Measurements from ENCODE around the gene SLIRP.
"Not testable (repeated sequence)": the region's sequence is repeated elsewhere in the genome, so short reads cannot be mapped to it uniquely, and the experiment has no call there.

SLIRP gene

DNA sequence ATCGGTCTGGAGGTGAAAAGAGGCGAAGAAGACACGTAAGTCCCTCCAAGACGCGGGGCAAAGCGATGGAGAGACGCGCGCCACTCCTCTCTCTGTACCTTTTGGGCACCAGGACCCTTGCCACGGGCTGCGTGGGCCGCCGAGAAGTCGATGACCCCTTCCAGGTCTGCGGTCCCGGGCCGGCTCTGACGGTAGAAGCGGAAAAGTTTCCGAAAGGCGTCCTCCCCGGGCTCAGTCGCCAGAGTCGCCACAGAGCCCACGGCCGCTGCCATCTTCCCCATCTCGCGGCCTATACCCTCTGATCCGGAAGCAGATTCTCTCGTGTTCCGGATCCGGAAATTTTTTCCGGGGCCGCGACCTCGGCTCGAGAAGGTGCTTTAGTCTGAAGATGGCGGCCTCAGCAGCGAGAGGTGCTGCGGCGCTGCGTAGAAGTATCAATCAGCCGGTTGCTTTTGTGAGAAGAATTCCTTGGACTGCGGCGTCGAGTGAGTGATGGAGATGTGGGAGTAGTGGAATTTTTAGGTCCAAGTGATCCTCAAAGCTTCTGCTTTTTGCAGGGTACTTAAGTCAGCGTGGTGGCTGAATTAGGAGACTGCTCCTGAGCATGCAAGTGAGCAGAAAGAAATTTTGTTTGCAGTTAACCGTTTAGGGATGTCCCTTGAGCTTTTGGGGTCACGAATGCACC is at the start of gene SLIRP, which contains the start of gene ALKBH1:
SLIRP (plus strand) TSS at position 380 of the 685 bp plus-strand sequence; CDS start at position 389, 9 bp downstream.
ALKBH1 (minus strand) TSS at position 300 of the 685 bp plus-strand sequence; CDS start at position 281, 19 bp downstream.
- peak; percentile 25 for DNase-seq

DNA sequence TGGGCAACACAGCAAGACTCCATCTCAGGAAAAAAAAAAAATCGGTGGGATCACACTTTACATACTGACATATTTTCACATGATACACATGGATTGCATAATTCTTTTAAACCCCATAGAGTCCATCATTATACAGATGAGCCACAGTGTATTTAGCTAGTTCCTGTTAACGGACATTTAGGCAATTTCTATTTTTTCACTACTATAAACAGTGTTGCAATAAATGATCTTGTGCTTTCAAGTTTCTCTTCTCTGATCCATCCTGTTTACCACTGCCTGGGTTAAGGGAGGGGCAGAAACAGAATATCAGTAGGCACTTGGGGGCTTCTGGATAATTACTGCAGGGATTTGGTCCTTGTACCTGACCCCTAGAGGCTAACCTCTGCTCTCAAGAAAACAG is 48.1 kb upstream of the SLIRP start:
- DNase-seq, result no peak

DNA sequence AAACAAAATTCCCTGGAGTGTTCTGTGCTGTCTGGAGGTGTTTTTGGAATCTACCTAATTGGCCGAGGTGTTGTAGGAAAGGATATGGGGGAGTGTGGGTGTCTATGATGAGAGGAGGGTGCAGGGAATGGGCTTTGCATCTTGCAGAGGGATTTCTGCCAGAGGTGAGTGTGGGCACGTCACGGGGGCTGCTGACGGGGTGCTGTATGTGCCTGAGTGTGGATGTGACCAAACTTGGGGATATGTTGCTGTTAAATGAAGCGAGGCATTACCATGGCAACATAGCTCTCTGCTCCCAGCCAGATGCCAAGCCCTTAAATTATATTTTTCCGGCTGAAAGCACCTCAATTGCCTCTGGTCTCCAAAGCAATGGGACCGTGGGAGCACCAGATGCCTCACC is 47.1 kb upstream of the SLIRP start:
- peak; percentile 59 for DNase-seq

DNA sequence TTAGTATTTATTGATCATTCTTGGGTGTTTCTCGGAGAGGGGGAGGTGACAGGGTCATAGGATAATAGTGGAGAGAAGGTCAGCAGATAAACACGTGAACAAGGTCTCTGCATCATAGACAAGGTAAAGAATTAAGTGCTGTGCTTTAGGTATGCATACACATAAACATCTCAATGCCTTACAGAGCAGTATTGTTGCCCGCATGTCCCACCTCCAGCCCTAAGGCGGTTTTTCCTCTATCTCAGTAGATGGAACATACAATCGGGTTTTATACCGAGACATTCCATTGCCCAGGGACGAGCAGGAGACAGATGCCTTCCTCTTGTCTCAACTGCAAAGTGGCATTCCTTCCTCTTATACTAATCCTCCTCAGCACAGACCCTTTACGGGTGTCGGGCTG is 46.3 kb upstream of the SLIRP start:
- not testable (repeated sequence) for DNase-seq

DNA sequence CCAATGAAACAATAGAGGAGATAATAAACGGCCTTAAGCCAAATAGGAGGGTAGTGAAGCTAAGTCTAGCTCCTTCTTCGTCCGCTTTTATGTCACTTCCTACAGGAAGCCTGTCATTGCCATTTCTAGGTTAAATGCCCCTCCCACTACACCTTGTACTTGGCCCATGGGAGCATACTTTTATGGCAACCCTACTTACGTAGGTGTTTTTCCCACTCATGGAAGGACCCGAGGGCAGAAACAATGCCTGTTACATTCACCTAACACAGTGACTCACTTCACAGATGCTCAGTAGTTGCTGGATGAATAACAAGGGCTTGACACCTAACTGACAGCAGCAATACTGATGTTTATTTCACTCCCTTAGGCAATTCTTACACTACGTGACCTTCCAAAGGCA is 44.6 kb upstream of the SLIRP start:
- DNase-seq, result no peak

DNA sequence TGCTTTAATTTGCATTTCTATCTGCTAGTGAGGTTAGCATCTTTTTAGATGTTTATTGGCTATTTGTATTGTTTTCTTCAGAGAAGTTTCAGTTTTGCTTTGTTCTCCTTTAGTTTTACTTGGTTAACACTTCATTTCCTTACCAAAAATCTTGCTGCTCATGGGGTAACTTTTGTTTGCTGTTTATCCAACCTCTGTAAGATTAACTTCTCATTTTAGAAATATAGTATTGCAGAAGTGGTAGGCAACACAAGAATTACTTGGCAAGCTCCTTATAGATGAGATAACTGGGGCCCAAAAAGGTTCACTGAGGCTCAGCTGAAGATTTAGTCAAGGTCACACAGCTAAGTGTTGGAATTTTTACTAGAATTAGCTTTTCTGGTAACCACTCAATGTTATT is 40.6 kb upstream of the SLIRP start:
- DNase-seq, result no peak

DNA sequence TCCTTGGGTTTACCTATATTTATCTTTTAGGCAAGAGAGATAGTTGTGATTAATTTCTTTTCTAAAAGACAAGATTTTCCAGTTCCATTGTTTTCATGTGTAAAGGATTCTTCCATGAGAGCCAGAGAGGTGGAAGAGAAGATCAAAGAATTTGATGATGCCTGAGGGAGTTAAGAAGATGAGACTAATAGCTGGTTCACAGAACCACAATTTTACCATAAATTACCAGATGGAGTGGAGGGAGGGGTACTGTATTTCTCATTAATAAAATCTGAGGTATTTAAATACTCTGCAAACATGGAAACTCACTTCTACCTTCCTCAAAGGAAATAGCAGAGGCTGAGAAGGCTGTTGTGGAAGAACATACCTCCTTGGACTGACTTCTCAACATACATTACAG is 34.7 kb upstream of the SLIRP start:
- DNase-seq, result no peak

DNA sequence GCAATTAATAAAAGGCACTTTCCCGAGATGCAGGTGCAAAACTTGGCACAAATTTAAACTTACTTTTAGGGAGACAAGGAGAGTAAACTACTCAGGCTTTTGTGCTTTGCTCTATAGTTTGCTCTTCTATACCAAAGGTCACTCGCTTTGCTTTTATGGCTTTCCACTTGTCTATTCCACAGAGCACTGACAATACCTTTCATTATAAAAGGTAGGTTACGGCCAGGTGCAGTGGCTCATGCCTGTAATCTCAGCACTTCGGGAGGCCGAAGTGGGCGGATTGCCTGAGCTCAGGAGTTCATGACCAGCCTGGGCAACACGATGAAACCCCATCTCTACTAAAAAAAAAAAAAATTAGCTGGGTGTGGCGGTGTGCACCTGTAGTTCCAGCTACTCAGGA is 33.0 kb upstream of the SLIRP start:
- no peak for DNase-seq

DNA sequence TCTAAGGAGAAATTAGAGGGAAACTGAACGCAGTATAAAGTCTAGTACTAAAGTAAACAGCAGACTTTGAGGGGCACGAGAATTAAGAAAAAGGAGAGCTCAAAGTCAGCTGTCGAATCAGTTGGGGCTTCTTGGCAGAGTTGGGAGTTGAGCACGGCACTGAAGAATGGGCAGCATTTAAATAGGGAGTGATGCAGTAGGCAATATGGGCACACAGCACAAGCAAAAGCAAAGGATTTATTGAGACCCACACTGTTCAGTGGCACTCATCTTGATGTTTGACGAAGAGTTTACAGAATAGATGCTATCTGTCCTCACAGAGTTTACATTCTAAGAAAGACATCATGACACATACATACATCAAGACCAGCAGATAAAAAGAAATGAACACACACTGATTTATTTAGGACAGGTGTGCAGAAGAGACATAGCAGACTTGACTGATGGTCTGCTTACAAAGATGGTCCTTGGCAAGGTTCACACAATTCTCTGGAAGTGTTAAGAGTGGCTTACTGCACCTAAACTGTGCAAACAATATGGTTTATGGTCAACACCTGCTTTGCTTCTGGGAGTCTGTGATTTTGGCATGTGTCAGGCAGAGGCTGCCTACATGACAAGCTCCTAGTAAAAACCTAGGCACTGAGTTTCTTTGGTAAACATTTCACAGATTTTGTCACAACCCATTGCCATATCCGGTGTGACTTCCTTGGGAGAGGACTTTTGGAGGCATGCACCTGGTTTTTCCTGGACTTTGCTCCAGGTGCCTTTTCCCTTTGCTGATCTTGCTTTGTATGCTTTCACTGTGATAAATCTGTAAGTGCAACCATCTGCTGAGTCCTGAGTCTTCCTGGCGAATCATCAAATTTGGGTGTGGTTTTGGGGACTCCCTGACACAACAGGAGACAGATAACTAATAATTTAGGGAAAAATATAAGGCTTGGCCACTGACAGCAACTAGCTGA is 26.4 kb upstream of the SLIRP start:
- DNase-seq, result peak; percentile 35

DNA sequence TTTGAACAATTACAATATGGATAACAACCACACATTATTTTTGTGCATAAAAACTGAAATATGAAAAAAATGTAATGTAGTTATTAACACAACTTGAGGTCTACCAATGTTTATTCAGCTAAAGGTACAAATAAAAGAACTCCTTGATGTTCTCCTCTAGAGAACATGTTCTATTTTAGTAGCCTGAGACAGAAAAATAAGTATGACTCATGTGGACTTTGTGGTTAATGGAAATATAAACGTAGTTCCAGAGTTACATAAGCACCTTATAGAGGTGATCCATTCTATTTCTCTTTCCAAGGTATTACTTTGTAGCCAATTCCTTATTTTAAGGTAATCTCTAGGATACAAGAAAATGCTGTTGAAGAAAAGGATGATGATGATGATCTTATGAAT is 25.7 kb upstream of the SLIRP start:
- no peak for DNase-seq

DNA sequence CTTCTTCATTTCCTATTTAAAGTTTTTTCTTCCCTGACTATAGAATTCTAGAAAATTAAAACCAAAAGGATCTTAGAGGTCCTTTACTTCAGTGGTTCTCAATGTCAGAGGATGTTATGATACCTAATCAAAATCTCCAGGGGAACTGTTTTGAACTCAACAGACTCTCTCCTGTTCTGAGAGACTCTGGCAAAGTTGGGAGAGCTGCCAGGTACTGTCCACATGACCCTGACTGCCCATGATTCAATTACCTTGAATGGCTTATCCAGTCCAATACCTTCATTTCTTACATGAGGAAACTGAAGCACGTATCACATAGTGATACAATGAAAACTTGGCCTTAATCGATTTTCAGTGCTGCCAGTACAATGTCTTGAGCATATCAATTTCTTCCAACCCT is 16.6 kb upstream of the SLIRP start:
- no peak for DNase-seq

DNA sequence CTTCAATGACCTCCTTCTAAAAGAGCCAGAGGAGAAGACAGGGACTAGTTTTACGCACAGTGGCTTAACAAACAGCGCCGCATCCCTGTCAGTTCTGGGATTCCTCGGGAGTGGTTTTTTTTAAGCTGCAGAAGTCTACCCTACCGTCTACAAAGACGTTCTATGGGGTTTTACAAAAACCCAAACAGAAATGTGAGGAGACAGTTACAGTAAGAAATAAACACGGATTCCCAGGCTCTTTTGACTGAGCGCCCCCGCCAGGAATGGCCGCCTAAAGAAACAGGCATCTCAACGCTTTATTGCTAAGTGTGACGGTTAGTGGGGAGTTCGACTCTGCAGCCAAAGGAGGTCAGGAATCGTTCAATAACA is 564 bp upstream of the SLIRP start:
- DNase-seq, result peak; percentile 5

DNA sequence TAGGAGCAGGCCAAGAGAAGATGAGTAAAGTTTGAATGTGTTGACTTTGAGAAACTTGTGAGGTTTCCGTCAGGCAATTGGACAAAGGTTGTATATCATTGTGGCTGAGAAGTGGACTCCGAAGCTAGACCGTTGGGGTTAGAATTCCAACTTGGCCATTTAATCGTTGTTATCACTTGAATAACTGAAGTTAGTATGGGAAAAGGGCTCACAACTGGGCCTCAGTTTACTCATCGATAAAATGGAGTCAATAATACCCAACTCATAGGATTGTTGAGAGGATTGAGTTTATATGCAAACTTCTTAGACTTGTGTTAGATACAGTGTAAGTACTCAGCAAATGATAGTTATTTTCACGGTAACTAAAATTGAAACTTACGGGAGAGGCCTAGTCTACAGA is 846 bp downstream of the SLIRP start:
- no peak for DNase-seq

DNA sequence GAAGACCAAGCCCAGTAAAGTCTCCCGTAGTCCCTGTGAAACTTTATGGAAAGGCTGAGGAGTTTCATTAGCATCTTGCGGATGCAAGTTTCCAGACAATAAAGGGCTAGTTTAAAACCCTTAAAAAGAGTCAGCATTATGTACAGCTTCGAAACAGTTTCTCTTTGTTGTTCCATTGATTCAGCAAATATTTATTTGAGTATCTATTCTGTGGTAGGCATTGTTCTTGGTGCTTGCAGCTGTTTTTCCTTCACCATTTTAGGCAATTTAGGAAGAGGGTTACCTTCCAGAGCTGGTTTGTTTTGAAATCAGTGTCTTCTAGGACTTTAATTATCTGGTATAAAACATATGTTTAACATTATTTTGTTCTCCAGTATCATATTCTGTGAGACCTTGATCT is 1.5 kb downstream of the SLIRP start:
- no peak for DNase-seq

DNA sequence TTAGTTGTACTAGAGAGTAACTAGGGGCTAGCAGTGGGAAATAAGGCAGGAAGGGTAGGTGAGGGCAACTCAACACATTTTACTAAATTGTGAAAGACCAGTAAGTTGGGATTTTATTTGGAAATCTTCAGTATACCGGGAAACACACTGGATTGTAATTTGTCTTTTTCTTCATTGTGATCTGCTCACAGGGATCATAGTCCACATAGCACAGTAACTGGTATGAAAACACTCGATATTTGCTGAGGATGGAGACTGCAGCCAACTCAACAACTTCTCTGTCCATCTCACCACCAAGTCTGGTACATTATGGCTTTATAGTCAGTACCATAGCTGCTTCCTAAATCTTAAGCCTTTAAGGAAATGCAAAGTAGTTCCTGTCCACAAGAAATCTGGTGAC is 2.5 kb downstream of the SLIRP start:
- no peak for DNase-seq

DNA sequence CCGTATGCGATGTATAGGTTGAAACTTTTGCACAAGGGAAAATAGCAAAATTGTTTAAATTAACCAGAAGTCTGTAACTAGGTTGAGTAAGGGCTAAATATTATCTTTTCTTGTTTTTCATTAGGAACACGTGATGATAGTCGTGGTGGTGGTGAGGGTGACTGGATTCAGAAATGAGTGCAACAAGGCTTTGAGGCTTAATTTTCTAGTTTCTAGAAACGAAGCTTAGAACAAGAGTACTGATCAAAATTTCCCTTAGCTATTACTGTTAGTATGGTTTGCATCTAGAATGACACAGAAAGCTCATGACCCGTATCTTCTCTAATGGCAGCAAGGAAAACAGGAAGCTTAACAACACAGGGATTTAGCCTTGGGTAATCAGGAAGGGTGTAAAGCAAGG is 7.0 kb downstream of the SLIRP start:
- DNase-seq, result no peak

DNA sequence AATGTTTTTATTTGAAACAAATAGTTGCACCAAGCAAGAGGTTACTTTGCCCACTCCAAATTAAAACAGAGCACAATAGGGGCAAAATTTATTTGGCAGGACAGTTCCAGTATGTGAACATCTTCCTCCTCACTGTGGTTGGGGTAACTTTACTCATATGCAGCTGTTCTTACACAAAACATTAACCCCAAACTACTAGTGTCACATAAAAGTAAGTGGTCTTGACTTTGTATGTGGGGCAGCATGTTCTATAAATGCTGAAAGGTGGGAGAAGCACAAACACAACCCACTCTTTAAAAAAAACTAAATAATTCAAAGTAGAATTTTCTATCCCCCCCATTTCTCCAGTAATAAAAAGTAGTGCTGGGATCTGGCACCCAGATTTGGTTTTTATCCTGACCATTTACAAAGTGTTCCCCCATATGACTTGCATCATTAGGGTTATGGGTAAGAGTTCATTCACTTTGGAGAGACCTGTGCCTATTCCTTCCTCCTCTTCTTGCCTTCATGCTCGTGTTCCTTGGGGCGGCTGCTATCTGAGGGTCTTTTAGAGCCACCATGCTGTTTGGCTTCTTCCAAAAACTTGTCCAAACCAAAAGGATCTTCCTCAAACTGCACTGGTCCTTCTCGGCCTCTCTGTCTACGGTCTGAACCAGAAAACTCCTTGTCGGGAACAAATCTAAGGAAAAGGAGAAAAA is 9.9 kb downstream of the SLIRP start:
- no peak for DNase-seq

DNA sequence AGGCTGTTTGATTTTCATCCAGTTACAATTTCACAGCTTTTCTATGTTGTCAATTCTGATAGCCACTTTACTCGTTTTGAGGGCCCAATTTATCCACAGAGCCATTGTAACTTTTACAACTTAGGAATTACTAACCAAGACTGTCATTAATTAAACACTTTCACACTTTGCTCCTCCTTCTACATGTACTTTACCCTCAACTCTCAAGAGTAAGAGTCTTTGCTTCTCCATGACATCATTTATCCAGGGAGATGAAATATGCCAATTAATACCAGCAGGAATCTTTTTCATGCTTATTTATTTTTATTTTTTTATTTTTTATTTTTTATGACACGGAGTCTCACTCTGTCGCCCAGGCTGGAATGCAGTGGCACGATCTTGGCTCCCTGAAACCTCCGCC is 13.5 kb downstream of the SLIRP start:
- DNase-seq, result no peak

DNA sequence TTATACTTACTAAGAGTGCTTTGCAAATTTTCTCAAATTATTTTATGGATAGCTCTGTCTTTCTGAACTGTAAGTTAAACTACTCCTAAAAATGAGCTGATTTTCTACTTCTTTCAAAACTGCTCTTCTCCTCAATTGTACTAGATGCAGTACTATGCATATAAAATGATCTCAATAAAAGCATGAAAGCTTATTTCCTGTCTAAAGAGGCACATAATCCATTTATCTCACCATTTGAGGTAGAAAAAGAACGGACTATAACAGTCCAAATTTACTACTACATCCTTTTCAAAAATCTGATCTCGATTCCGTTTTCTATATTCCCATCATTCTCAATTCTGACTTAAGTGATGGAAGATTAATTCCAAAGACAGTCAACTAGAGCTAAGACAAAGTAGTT is 14.4 kb downstream of the SLIRP start:
- no peak for DNase-seq

DNA sequence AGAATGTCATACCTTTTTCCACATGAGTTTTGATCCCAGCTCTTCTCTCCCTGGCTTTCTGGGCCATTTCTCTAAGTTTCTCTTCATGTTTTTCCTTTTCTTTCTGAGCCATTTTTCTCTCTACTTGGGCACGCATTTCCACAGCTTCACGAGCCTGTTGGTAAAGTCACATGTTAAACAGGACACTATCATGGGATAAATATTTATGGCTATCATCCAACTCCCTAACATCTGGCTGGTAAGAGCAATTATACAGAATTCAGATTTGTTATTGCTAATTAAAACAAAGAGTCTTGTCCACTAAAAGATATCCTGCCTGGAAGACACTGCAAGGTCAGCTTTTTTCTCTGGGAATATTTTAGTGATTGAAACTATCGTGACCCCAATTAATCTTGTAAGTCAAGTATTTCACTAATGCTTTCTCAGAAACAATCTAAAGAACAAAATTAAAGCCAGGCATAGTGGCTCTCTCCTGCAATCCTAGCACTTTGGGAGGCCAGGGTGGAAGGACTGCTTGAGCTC is 23.1 kb downstream of the SLIRP start:
- DNase-seq, result no peak

DNA sequence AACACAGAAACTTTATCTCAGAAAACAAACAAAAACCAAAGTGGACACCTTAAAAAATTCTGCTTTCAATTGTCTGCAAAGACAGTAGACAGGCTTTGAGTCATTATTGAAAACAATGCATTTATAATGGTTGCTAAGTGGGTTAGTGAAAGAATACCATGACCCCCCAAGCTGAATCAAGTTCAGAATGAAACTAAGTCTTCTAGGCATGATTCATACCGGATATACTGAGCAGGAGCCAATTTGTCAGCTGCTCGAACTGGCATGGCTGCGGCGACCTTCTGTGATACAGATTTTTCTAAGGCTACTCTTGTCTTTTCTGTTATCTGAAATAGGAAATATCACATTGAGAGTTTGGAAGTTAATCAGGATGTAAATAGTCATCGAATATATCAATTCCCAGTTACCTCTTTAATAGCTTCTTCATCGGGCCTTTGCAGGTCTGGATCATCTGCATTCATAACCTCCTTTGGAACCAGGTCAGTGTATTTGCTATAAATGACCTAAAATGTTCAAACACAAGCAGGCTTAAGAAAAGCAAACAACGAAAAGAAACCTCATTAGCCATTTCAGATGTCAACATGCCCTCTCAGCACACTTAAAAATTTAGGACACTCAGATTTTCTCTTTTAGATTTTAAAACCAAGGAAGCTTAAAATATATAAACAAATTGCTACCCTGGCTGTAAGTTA is 30.8 kb downstream of the SLIRP start:
- no peak for DNase-seq

DNA sequence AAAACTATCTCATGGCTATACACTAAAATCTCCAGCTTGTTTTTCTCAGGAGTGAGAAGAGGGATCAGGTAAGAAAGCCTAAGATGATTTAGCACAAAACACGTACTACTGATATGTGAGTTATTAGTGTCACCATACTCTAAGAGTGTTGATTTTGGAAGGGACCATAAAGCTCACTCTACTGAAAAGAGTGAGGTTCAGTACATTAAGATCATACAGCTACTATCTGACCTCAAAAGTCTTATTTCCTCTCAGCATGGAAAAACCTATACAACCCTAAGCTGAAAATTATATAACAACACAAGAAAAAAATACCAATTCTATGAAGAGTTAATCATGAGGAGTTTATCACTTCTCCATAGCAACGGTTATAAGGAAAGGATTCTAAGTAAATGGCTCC is 33.5 kb downstream of the SLIRP start:
- no peak for DNase-seq

Data from NCI-H2081 treated with DMSO at 0.1 percent for 48 hours (cell line).